Stimulated activated naive CD8-positive, alpha-beta T cell treated with anti-CD3 and anti-CD28 coated beads, Interleukin-15, Interleukin-2, amounts not matched to agents 100 ng/mL and 50 ng/mL, for 24 hours (primary cell): Measurements from ENCODE around the gene GANAB.
"Not testable (repeated sequence)": the region's sequence is repeated elsewhere in the genome, so short reads cannot be mapped to it uniquely, and the experiment has no call there.

Experiments
- H3K27ac Mint-ChIP-seq: one replicate; pipeline ENCODE4 v1.8.0; 2021; ENCODE audit warnings: mild to moderate bottlenecking, mixed read lengths
- H3K27me3 Mint-ChIP-seq: one replicate; pipeline ENCODE4 v1.8.0; 2021; ENCODE audit warnings: mixed read lengths
- H3K36me3 Mint-ChIP-seq: one replicate; pipeline ENCODE4 v1.8.0; 2021; ENCODE audit warnings: low read depth, mixed read lengths
- H3K4me1 Mint-ChIP-seq: one replicate; pipeline ENCODE4 v1.8.0; 2021; ENCODE audit warnings: low read depth, mixed read lengths
- H3K4me3 Mint-ChIP-seq: one replicate; pipeline ENCODE4 v1.8.0; 2021; ENCODE audit warnings: mild to moderate bottlenecking, mixed read lengths
- H3K9me3 Mint-ChIP-seq: one replicate; pipeline ENCODE4 v1.8.0; 2021; ENCODE audit warnings: mixed read lengths

The GANAB gene

DNA sequence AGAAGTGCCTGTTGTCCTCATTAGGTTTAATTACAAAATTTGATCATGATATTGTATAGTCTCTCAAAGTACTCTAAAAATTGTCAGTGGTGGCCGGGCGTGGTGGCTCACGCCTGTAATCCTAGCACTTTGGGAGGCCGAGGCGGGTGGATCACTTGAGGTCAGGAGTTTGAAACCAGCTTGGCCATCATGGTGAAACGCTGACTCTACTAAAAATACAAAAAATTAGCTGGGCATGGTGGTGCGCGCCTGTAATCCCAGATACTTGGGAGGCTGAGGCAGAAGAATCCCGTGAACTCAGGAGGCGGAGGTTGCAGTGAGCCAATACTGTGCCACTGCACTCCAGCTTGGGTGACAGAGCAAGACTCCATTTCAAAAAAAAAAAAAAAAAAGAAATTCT is 29.0 kb upstream of the GANAB start:
- not testable (repeated sequence) for H3K4me3 Mint-ChIP-seq
- H3K4me1 Mint-ChIP-seq = peaks cover 52% of the 10 kb centered on the region

DNA sequence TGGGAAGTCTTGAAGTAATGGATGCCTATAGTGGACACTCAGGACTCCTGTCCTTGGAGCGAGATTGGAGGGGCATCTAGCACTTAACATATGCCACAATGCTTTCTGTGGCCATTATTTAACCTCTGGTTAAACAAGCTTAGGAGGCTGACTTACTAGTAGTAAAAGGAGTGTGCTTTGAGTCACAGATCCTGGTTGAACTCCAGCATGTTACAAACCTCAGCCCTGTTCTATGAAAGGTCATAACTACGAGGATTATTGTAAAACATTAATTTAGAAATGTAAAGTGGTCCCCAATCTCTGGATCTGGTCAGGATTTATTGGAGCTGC is 26.7 kb upstream of the GANAB start:
- H3K4me1 Mint-ChIP-seq = peaks cover 65% of the 10 kb centered on the region
- H3K27me3 Mint-ChIP-seq = no peaks in the 10 kb centered on the region
- H3K4me3 Mint-ChIP-seq = peak overlapping the region; percentile 96
- H3K36me3 Mint-ChIP-seq = peaks cover 61% of the 10 kb centered on the region
- peak overlapping the region; percentile 99 for H3K27ac Mint-ChIP-seq
- no peaks in the 10 kb centered on the region for H3K9me3 Mint-ChIP-seq

More for the DNA sequence above, 29.0 kb upstream of the GANAB start:
- not testable (repeated sequence) for H3K27ac Mint-ChIP-seq, H3K27me3 Mint-ChIP-seq, H3K9me3 Mint-ChIP-seq
- H3K36me3 Mint-ChIP-seq = peaks cover 43% of the 10 kb centered on the region

DNA sequence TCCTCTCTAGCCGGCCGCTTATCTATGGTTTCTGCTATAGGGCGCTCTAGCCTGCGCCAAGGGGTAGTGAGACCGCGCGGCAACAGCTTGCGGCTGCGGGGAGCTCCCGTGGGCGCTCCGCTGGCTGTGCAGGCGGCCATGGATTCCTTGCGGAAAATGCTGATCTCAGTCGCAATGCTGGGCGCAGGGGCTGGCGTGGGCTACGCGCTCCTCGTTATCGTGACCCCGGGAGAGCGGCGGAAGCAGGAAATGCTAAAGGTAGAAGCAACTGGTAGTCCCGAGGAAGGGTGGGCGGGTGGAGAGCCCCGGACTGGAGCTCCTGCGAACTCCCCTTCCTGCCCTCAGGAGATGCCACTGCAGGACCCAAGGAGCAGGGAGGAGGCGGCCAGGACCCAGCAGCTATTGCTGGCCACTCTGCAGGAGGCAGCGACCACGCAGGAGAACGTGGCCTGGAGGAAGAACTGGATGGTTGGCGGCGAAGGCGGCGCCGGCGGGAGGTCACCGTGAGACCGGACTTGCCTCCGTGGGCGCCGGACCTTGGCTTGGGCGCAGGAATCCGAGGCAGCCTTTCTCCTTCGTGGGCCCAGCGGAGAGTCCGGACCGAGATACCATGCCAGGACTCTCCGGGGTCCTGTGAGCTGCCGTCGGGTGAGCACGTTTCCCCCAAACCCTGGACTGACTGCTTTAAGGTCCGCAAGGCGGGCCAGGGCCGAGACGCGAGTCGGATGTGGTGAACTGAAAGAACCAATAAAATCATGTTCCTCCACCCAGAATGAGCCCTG is 25.4 kb upstream of the GANAB start, which contains the start of the genes LBHD1 and UQCC3:
Gene LBHD1, minus strand, starts transcription at position 660 of the 782 bp plus-strand sequence. CDS start 2,236 bp downstream, outside the sequence.
Gene UQCC3, plus strand, starts transcription at position 66 of the 782 bp plus-strand sequence. Its CDS starts 73 bp downstream, at position 139.
- Mint-ChIP-seq H3K4me3 (peak within 1 kb of the TSS; percentile 96), H3K36me3 (peaks cover 55% of the 10 kb centered on the region), H3K27me3 (no peaks in the 10 kb centered on the region), H3K9me3 (no peaks in the 10 kb centered on the region), H3K4me1 (peaks cover 63% of the 10 kb centered on the region), H3K27ac (peak within 1 kb of the TSS; percentile 99)

DNA sequence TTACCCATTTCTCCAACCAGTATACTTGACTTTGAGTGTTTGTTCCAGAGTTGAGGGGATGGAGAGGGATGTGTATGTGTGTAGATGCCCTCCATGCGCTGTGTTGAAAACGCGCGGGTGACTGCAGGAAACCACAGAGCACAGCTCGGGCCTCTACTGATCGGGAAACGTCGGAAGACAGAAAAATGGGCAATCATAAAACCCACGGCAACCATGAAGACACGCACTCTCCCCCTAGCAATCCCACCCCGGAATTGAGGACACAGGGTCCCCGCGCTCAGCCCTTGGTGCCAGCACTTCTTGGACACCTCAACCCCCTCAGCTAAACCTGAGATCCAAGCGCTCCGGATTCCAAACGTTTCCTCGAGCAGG is 24.8 kb upstream of the GANAB start:
- no peaks in the 10 kb centered on the region for H3K9me3 Mint-ChIP-seq
- no peaks in the 10 kb centered on the region for H3K27me3 Mint-ChIP-seq
- H3K4me3 Mint-ChIP-seq = peak overlapping the region; percentile 96
- H3K36me3 Mint-ChIP-seq = peaks cover 57% of the 10 kb centered on the region
- H3K4me1 Mint-ChIP-seq = peaks cover 68% of the 10 kb centered on the region
- H3K27ac Mint-ChIP-seq = peak overlapping the region; percentile 99

DNA sequence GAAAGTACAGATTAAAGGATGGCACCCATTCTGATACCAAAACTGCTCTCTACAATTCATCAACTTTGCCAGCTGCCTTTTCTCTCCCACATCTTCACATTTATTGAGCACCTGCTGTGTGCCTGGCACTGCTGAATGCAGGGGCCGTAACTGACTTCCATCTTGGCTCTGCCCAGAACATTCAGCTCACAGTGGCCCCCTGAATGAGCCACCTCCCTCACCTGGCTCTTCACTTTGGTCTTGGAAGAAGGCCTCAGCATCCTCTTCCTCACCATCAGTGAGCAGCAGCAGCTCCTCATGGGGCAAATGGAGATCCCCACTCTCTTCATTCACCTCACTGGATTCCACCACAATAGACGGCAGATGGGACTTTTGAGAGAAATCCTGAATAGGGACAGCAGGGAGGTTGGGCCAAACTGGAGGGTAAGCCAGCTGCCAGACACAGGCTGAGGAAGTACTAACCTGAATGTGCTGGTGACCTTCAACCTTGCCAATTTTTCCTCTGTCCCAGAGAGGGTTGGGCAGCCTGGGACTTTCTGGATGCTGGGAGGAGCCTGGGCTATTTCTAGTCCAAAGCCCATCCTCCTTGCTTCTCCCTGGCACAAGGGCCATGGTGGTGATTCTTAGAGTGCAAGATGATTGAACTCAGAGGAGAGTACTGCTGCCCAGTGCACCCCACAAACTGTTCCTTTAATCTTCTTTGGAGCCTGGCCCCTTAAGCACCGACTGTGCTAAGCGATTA is 23.2 kb upstream of the GANAB start:
- Mint-ChIP-seq H3K27me3 (no peaks in the 10 kb centered on the region), H3K4me1 (peaks cover 67% of the 10 kb centered on the region), H3K36me3 (peaks cover 63% of the 10 kb centered on the region), H3K4me3 (peak overlapping the region; percentile 96), H3K27ac (peak overlapping the region; percentile 71), H3K9me3 (no peaks in the 10 kb centered on the region)

DNA sequence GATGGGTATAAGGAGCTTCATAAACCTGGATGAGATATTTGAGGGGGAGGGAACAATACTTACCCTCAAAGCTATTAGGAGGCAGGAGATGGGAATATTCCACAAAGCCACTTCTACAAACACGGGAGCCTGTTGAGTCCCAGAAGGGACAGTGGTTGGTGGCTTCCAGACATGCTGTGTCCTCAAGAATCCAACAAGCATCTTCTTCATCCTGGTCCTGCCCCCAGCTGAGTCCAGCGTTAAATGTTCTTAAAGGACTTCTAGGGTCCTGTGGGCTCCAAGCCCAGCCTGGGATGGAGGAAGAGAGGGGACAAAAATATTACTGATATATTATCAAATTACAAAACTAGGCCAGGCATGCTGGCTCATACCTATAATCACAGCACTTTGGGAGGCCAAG is 21.0 kb upstream of the GANAB start:
- H3K4me3 Mint-ChIP-seq = peak overlapping the region; percentile 96
- no peaks in the 10 kb centered on the region for H3K27me3 Mint-ChIP-seq
- peaks cover 62% of the 10 kb centered on the region for H3K4me1 Mint-ChIP-seq
- no peaks in the 10 kb centered on the region for H3K9me3 Mint-ChIP-seq
- peaks cover 75% of the 10 kb centered on the region for H3K36me3 Mint-ChIP-seq
- H3K27ac Mint-ChIP-seq = peak overlapping the region; percentile 98

DNA sequence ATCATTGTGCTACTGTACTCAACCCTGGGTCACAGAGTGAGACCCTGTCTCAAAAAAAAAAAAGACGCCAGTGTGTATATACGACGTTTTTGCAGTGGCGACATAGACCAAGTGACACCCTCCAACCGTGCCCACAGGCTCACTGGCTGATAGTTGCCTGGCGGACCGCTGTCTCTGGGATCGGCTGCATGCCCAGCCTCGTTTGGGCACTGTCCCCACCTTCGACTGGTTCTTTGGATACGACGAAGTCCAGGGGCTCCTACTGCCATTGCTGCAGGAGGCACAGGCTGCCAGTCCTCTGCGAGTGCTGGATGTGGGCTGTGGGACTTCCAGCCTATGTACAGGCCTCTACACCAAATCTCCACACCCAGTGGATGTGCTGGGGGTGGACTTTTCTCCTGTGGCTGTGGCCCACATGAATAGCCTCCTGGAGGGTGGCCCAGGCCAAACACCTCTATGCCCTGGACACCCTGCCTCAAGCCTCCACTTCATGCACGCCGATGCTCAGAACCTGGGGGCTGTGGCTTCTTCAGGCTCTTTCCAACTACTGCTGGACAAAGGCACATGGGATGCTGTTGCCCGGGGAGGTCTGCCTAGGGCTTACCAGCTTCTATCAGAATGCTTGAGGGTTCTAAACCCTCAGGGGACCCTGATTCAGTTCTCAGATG is 20.0 kb upstream of the GANAB start:
- H3K27me3 Mint-ChIP-seq = no peaks in the 10 kb centered on the region
- peaks cover 58% of the 10 kb centered on the region for H3K4me1 Mint-ChIP-seq
- H3K36me3 Mint-ChIP-seq = peaks cover 70% of the 10 kb centered on the region
- H3K4me3 Mint-ChIP-seq = peak overlapping the region; percentile 96
- peak overlapping the region; percentile 98 for H3K27ac Mint-ChIP-seq
- no peaks in the 10 kb centered on the region for H3K9me3 Mint-ChIP-seq

DNA sequence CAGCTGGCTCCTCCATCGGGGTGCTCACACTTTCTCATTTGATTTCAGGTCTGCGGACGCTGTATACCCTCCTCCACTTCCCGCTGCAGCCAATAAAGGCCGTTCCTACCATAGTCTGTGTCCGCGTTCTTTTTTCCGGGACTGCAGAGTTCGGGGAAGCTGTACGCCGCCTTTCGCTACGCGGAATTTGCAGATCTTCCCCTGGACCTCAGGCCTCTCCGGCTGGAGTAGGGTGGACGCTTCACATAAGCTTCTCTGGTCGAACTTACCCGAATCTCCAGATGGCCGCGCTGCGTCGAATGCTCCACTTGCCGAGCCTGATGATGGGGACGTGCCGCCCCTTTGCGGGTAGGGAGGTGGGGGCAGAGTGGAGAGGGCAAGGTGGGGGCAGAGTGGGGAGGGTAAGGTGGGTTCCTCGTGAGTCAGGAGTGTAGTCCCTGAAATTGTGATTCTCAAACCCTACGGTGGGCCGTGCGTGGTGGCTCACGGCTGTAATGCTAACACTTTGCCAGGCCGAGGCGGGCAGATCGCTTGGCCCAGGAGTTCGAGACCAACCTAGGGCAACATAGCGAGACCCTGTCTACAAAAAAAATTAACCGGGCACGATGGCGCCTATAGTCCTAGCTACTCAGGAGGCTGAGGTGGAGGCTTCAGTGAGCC is 19.3 kb upstream of the GANAB start:
- Mint-ChIP-seq H3K9me3 (no peaks in the 10 kb centered on the region), H3K27ac (peak overlapping the region; percentile 98), H3K27me3 (no peaks in the 10 kb centered on the region), H3K4me3 (peak overlapping the region; percentile 96), H3K36me3 (peaks cover 67% of the 10 kb centered on the region), H3K4me1 (peaks cover 55% of the 10 kb centered on the region)

DNA sequence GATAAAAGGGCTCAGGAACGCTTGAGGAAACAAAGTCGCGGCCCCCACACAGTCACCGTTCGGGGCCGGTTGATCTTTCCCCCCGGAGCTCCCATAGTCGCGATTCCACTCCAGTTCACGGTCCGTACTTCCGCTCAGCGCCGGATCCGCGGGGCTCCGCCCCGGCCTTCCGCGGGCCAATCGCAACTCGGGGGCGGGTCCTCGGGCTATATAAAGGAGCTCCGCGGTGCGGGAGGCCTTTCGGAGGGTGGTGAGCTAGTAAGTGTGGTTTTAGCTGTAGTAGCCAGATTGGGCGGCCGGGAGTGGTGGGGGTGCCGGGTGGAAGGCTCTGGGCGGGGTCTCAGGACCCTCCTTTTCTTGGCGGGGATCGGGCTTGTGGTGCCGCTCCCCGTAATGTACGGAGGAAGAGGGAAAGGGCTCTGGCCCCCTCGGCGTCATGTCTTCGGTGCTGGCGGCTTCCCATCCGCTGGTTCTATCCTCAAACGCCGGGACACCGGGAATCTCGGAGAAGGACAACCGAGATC is 18.7 kb upstream of the GANAB start, which contains the start of the genes C11orf98 and CSKMT:
Gene C11orf98, minus strand, starts transcription at position 136 of the 524 bp plus-strand sequence. Its CDS starts 41 bp downstream, at position 95.
Gene CSKMT, plus strand, starts transcription at position 238 of the 524 bp plus-strand sequence. CDS start 568 bp downstream, outside the sequence.
- H3K4me1 Mint-ChIP-seq = peaks cover 50% of the 10 kb centered on the region
- H3K27me3 Mint-ChIP-seq = no peaks in the 10 kb centered on the region
- H3K27ac Mint-ChIP-seq = peak within 1 kb of the TSS; percentile 98
- H3K9me3 Mint-ChIP-seq = no peaks in the 10 kb centered on the region
- H3K4me3 Mint-ChIP-seq = peak within 1 kb of the TSS; percentile 96
- peaks cover 64% of the 10 kb centered on the region for H3K36me3 Mint-ChIP-seq

DNA sequence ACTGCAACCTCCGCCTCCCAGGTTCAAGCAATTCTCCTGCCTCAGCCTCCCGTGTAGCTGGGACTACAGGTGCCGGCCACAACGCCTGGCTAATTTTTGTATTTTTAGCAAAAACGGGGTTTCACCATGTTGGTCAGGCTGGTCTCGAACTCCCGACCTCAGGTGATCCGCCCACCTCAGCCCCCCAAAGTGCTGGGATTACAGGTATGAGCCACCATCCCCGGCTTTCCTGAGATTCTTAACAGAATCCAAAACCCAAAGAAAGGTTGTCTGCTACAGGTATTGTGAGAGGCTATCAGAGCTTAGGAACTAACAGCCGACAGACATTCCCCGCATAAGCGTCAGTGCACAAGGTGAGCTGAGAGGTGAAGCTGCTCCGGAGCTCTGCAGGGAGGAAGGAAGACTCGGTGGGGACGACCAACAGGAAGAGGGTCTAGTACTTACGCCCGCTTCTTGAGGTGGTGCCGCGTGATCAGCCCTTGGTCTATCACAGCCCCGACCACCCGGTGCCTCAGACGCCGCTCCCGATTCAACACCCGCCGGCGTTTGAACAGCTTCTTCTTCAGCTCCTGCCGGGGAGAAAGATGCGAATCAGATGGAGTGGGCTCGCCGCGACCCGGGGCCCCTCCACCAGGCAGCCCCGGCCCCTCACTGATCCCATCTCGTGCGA is 18.1 kb upstream of the GANAB start:
- Mint-ChIP-seq H3K4me3 (peak overlapping the region; percentile 96), H3K9me3 (no peaks in the 10 kb centered on the region), H3K4me1 (peaks cover 44% of the 10 kb centered on the region), H3K36me3 (peaks cover 60% of the 10 kb centered on the region), H3K27ac (peak overlapping the region; percentile 98), H3K27me3 (no peaks in the 10 kb centered on the region)

DNA sequence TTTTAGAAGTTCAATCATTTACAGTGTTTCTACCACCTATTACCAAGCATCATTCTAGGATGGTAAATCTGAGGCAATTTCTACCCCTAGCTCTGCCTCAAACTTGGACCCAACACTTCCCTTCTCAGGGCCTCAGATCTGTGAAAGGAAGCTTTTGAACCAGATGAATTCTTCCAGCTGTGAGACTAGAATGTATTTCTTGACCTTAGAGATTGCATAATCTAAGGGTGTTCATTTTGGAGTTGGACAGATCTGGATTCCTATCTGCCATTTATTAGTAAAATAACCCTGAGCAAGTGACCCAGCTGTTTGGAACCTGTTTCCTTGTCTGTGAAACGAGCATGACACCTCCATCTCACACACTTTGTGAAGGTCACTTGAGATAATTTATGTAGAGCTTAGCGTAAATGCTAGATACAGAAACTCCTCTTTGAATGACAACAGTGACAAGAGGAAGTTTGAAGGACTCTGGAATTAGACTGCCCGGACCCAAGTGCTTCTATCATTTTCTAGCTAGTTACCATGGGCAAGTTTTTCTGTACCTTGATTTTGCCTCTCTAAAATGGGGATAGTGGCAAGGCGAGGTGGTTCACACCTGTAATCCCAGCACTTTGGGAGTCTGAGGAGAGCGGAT is 10.5 kb upstream of the GANAB start:
- no peaks in the 10 kb centered on the region for H3K9me3 Mint-ChIP-seq
- H3K36me3 Mint-ChIP-seq = peaks cover 9% of the 10 kb centered on the region
- no peak overlapping the region for H3K27ac Mint-ChIP-seq
- no peaks in the 10 kb centered on the region for H3K27me3 Mint-ChIP-seq
- no peak overlapping the region for H3K4me3 Mint-ChIP-seq
- peaks cover 21% of the 10 kb centered on the region for H3K4me1 Mint-ChIP-seq

DNA sequence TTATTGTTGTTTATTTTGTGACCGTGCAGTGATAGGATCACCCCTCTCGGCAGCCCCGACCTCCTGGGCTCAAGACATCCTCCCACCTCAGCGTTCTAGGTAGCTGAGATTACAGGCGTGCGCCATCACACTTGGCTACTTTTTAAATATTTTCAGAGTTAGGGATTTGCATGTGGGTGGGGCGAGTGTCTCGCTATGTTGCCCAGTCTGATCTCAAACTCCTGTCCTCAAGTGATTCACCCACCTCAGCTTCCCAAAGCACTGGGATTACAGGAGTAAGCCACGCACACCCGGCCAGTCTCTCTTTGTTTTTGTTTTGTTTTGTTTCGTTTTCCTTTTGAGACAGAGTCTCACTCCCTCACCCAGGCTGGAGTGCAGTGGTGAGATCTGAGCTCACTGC is 7.9 kb upstream of the GANAB start:
- Mint-ChIP-seq H3K36me3 (peaks cover 4% of the 10 kb centered on the region), H3K27ac (peak overlapping the region; percentile 58), H3K27me3 (no peaks in the 10 kb centered on the region)

DNA sequence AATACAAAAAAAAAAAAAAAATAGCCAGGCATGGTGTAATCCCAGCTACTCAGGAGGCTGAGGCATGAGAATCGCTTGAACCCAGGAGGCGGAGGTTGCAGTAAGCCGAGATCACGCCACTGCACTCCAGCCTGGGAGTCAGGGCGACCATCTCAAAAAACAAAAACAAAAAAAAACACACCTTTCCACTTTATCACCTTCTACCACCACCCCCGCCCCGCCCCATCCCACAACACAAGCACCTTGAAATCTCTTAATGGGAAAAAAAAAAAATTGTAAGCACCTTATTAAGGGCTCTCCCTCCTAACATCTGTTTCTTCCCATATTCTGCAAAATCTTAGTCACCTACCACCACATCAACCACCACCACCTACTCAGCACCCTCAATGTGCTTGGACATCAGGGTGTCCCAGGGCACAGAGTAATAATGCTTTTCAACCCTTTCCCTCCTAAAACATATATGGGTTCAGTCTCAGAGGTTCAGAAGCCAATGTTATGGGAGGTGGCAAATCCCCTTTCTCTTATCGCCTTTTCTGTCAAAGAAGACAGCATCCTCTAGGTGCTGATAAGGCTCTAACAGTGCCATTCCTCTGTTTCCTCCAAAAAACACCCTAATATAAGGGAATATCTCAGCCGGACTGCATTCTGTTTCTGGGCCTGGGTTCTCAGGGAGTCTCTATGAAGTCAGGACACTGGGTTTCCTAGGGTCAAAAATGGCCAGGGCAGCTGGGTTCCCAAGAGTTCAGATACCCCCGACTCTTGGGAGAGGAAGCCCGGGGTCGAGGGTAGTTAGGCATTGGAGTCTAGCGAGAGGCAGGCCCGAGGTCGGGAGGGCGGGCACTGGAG is 6.0 kb upstream of the GANAB start:
- Mint-ChIP-seq H3K4me3 (peak overlapping the region; percentile 87), H3K27ac (peak overlapping the region; percentile 88), H3K9me3 (no peaks in the 10 kb centered on the region), H3K27me3 (no peaks in the 10 kb centered on the region), H3K36me3 (peaks cover 4% of the 10 kb centered on the region), H3K4me1 (peaks cover 31% of the 10 kb centered on the region)

More for the DNA sequence above, 7.9 kb upstream of the GANAB start:
- Mint-ChIP-seq H3K9me3 (no peaks in the 10 kb centered on the region), H3K4me3 (peak overlapping the region; percentile 17), H3K4me1 (peaks cover 28% of the 10 kb centered on the region)
